Articular chondrocyte of knee joint (primary cell): Measurements from ENCODE around the gene WNT16. TPM values are rescaled to one million over a fixed set of nuclear protein-coding genes. Genes with fewer than 3 reads are reported as not detected.

Source experiments
- total RNA-seq: library from RNA; depleted of rRNA; stranded (reverse); fragments of >200 nt; gene quantifications from 2 replicates; pipeline ENCODE4 v1.2.3, GENCODE V29; 2012

Gene WNT16, protein sequence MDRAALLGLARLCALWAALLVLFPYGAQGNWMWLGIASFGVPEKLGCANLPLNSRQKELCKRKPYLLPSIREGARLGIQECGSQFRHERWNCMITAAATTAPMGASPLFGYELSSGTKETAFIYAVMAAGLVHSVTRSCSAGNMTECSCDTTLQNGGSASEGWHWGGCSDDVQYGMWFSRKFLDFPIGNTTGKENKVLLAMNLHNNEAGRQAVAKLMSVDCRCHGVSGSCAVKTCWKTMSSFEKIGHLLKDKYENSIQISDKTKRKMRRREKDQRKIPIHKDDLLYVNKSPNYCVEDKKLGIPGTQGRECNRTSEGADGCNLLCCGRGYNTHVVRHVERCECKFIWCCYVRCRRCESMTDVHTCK
- under 0.01 TPM in 2 replicates for total RNA-seq

DNA sequence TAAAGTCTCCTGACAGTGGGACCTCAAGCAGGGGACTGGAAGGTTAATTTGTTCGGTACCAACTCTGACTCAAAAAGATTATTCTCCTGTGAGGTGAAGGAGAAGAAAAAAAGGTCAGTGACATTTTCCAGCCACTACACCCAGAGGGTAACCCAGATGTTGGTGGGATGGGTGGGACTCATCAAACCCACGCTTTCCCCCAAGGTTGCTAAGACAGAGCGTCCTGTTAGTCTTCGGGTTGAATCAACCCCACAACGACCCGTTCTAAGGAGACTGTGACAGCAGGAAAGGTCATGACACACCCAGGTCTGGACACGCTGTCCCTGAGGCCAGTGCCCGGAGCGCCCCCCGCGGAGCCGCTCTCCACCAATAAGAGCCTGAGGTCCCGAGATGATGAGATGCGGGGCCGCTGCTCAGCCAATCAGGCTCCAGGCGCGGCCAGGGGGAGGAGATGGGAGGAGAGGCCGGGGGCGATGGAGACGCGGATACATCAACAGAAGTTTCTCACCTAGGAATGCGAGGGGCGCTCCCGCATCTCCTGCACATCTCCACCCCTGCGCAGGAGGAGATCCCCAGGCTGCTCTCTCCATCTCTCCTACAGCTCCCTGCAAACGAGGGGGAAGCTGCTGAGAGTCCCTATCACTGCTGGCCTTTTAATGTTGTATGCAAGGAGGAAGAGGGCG is at the start of gene WNT16:
WNT16 (plus strand) TSS at position 493 of the 683 bp plus-strand sequence. CDS start 293 bp downstream, outside the sequence.

Other genes with a start within 250 kb of the WNT16 start
- gene FAM3C, start 67.3 kb downstream of the WNT16 start, total RNA-seq, result 72.3 and 83.9 TPM in 2 replicates